HPDE6-E6E7 (cell line): ENCODE data around the gene RNASEL.
A peak's percentile ranks its signal among the peaks of the same experiment; 100 is the strongest.

Experiments used
- DNase-seq: peaks from one replicate; pipeline ENCODE4 v3.0.0; 2011; ENCODE audit warnings: missing footprints; ENCODE audit errors: extremely low spot score

RNASEL gene

DNA sequence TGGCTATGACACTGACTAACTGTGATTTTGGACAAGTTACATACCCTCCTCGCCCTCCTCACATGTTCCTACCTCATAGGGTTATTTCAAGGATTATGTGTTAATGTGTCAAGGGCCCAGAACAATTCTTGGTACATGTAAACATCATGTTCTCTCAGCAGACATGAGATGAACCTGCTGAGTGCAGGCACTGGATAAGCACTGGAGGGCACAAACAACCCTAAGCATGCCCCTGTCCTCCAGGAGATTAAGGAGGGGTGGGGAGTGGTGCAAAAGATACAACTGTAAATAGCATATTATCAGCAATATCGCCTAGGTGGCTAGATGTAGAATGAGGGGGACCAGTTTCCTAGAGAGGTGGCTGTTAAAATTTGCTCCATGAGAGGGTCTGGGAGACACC, 32.9 kb upstream of the RNASEL start:
- no peak for DNase-seq

DNA sequence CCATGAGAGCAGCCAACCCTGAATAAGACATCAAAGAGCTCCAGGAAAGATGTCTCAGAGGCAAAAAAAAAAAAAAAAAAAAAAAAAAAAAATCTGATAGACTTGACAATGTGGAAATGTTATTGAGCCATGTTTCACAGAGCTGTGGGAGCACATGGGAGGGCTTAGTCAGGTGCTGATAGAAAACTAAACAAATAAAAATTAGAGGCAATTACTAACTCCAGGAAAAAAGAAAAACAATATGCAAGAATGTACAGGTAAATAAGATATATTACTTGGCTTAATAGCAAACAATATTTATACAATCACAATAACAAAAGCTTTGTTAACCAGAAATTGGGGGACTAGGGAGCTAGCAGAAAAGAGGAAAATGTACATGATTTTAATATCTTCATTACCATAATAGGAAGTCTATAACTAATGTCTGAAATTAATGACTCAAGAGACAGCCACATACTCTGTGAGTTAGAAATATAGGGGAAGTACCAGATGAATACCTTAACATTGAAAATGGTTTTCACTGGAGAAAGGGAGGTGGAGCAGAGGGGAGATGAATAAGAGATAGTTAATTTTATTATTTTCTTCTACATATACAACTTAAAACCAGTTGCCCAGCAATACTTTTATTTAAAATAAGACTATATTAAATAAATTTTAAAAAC, 32.0 kb upstream of the RNASEL start:
- DNase-seq = no peak

DNA sequence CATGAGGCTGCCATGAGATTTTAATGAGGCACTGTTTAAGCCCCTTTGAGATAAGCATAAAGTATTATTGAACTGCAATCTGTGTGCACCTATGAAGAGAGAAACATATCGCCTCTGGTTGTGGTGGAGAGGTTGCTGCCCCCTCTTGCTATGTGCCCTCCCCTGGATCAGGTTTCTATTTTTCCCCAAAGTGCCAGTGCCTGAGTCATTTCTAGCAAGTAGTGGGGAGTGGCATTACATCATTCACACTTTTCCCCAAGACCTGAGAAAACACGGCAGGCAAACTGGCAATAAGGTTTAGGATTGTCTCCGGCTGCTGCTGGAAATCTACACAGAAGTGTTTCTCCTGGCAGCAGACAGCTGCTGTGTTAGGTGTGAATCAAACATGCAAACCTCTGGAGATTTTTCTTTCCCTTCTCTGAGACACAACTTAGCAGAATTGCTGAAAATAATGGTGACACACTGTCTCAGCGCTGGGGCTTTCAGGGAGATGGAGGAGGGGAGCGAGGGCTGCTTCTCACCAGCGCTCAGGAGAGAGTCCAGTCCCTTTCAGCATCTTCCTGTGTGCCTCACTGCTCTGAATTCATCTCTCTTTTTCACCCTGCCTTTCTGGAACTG, 28.8 kb upstream of the RNASEL start:
- no peak for DNase-seq

DNA sequence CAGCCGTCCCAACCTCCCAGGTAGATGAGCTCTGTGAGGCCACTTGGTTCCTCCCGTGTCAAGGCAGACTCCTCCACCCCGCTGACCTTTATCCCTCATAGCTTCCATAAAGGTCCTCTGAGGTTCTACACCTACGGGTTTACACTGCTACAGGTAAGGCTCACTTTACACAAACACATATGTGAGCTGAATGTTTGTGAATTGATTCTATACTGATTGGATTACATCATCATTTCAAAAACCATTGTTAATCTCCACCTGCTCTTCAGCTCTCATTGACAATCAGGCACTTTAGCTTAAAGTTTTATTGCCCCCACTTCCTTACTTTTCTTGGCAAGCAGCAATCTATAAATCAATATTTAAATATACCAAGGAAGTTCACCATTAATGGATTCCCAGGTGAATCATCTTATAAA, 28.0 kb upstream of the RNASEL start:
- DNase-seq = no peak

DNA sequence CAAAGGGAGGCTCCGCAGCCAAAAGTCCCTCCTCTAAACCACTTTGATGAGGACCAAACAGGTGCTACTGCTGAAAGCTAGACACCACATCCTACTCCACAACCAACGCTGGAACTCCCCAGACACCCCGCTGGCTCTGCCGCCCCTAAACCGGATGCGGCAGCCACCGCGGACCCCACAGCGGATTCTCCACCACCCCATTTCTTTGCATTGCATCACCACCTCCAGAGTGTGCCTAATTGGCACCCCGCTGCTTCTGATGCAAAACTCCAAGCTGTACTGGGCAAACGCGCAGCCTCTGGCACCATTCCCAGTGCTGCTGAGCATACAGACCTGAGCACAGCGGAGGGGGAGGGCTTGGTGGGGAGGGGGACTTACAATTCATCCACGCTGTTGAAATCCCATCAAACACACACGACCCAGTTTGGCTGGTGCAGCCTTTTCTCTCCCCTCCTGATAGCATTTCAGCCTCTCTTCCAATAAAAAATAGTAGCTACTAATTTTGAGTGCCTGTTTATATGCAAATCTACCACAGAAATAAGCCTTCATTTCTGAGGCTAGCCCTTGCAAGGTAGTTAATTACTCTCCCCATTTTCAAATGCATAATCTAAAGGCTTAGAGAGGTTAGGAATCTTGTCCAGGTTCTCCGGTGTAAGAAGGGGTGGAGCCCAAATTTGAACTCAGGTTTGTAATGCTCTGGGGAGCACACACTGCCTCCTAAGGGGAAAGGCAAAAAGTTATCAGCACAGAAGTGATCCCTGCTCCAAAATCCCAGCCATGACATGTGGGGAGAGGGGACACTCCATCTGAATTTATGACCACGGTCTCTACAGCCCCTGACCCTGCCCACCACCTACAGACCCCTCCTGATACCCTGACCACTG, 27.3 kb upstream of the RNASEL start:
- no peak for DNase-seq

DNA sequence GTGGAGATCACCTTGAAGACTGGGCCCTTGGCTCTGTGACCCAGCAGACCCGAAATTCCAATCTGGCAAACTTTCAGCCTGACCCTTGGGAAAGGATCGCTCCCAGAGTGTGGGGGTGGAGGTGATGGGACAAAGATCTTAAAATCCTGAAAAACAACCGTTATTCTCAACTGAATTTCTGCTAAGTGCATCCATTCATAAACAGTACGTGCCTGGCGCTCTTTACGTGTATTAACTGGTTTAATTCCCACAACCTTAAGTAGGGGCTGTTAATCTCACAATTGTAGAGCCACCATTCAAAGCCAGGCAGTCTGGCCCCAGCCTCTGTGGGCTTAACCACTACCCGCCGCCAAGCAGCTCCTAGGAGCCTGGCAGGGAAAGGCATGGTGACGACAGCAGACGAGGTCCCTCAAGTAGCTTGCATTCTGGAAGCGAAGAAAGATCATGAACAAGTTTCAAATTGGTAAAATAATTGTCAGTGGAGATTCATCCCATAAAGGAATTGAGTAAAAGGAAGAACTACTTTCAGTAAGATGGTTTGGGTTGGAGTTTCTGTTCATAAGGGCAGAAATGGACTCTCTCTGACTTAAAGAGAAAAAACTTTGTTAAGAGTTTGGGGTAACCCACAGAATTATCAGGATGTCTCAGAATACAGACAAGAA, 26.5 kb upstream of the RNASEL start:
- no peak for DNase-seq

DNA sequence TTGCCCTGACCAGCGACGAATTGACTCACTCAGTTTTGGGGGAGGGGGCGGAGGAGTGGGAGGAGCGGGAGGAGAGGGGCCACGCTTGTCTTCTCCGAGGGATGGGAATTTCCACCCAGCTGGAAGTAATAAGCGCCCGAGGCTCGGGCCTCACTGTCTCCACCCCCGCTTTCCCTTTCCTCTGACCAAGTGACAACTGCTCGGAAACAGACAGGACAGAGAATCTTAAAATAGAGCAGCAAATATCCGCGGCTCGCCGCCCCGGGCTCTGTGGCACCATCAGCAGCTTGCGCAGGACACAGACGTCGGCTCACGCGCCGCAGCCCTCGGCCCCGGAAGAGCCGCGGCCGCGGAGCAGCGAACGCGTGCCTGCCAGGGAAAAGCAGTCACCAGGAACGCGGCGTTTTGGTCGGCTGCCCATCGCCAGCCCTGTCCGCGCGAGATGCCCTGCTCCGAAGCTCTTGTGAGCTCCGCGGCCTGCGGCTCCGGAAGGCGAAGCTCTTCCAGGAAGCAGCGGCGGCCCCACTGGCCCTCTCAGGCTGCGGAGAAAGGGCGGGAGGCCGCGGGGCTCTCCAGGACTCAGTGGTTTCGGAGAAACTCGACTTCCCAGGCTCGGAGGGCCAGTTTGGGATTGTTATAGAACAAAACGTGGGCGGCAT, 25.9 kb upstream of the RNASEL start:
- DNase-seq = peak; percentile 39

DNA sequence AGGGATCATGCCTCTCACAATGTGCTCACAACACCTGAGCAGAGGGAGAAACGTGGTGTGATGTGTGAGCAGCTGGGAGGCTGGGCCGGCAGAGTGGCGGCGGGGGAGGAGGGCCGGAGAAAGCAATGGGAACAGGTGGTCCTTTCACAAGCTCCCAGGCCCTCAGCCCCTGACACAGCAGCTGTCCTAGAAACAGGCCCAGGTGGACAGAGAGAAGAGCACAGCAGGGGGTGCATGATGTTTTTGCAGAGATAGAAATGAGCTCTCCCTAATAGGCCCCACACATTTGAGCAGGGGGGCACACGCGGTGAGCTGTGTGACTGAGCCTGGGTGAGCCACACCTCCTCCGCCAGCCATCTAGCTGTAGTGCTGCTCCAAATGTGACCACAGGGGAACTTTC, 22.7 kb upstream of the RNASEL start:
- no peak for DNase-seq

DNA sequence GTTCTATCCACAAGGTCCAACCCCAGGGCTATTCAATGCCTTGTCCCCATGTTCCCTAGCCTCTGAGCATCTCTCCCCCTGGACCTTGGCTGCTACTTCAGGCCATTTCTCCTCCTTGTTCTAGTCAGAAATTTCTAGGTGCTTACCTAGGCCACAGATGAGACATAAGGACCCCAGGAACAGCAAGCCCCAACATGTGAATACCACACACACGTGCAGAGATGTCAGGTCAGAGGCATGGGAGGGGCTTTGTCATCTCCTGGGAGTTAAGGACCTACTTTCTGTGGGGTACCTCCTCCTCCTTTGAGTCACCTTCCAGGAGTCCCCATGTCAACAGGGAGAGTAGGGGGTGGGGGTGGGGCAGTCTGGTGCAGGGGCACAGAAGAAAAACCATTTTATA, 22.3 kb upstream of the RNASEL start:
- no peak for DNase-seq

DNA sequence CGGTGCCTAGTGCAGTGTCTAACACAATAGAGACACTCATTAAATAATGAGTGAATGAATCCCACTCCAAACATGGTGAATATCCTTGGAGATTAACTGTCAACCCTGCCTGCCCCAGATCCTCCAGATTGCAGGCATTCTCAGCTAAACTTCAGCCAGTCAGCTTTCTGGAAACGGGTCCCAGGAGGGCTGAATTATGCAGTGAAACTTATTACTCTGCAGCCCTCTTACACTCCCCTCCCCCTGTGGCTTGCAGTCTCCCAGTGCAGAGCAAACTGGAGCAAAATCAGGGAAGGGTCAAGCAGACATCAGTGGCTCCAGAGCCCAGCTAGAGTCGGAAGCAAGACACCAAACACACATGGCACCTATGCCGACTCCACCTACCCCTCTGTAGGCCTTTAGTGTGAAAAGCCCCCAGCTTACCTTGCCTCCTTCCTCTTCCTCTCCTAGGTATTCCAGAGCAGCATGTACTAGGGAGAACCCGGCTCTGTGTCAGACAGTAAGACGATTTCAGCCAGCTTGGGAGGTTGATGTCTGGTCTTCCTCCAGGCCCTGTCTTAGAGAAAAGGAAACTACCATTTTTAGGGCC, 21.6 kb upstream of the RNASEL start:
- no peak for DNase-seq

DNA sequence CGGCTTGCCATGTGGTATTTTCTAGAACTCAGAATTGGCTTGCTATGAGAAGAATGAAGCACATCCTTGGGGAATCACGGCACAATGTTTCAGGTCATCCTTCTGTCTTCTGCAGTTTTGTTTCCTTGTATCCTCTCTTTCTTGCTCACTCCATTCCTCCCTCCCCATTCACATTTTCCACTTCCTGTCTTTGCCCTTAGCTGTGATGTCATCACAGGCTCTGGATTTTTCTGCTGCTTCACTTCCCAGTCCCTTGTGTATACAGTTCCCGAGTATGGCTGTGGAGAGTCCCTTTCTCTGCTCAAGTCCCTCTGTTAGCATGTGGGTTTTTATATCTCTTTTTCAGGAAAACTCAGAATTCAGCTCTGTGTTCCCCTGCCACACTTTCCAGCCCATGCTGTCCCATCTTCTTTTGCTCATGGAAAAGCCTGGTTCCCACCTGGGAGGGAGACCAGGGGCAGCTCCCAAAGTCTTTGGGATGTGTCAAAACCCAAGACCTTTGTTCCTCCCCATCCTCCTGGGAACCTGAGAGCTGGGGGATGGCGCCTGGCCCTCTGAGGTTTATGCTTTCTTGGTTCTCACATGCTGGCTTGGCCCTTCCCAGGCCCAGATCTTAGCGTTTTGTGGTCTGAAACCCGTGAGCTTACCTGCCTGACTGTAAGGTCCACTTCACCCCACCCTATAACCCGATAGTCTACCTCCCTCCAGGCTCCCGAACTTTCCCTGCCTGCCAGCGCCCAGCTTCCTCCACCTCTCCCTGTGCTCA, 20.0 kb upstream of the RNASEL start:
- DNase-seq = no peak

DNA sequence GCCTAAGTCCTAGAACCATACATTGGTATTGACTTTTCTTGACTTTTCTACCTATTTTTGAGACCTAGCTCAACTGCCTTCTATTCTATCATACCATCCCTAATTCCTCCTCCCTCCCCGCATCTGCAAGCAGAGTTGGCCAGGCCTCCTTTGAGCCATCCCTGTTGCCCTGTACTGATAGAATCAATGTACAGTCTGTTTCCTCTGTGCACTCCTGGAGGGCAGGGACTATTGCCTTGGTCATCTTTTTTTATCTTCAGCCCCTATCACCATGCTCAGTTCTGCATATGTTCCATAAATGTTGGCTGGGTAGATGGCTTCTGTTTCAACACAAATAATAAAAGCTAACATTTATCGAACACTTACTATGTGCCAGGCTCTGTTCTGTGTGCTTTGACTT, 19.2 kb upstream of the RNASEL start:
- DNase-seq = no peak

DNA sequence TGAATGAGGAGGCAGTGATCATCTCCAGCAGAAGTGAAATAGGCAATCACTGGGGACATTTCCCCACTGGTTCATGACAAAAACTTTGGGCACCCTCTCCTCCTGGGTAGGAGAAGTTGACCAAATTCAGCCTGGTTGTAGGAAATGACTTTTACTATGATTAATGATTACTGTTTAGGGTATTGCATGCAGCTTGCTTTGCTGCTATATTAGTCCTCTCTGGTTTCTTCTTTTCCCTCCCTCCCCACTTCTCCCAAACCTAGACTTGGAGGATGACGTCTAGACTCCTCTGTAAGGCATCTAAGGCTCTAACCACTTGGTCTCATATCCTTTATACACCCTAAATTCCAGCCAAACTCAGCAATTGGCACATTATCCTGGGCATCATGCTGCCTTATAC, 18.5 kb upstream of the RNASEL start:
- no peak for DNase-seq

DNA sequence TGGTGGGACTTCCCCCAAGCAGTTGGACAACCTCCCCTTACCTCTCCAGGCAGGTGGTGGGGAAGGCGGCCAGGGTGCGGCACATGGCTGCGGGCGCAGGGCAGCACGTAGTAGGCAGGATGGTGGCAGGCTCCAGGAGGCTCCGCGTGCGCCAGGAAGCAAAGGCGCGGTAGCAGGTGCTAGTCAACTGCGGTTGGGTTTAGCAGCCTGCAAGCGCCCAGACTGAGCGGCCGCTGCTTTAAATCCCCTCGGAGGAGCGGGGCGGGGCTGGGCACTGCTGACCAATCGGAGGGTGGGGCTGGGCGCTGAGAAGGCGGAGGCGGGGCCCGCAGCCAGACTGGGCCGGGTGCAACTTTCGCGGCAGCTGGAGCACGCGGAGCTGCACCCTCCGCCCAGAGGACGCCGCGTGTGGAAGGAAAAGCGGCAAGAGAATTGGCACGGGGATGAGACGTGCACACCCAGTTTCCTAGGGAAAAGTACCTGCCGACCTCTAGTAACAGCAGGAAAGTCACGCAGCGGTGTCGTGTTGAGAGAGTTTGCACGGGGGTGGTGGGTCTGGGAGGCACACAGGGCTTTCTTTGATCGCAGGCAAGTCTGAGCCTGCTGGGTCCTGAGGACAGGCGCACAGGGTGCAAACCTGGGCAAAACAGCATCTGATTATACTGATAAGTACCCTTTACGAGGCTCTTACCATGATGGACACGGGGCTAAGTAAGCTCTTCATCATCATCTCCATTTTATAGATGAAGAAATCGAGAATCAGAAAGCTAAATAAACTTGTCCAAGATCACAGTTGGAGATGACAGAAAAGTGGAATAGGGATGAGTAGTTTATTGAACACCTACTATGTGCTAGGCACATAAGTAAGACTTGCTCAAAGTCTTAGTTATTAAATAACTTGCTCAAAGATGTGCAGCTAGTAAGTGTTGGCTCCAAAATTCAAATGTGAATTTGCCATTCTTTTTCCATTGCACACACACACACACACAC, 15.4 kb upstream of the RNASEL start, which contains the start of gene RGS16:
Gene RGS16 (minus strand): TSS at position 215 of the 990 bp plus-strand sequence. CDS start 130 bp downstream, at position 85.
- DNase-seq = peak; percentile 95

DNA sequence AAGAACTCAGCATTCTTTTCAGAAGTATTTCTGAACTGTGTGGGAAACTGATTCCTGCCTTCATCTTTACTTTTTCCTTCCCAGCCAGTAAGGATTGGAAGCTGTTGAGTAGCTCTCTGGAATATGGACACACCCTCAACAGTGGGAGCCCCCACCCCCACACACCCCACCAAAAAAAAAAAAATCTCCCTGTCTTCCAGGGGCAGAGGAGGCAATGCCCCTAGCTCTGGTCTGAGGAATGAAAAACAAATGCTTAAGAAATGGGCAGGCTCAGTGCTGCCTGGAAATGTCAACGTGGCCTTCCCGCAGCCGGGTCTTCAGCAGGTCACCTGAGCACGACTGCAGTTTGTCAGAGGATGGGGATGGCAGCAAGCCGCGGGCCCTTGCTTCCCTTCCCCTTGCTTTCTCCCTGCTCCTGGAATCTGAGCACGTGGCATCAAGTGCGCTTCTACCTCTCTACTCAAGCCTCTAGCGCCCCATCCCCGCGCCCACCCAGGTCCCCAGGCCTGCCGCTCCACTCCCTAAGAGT, 14.7 kb upstream of the RNASEL start:
- no peak for DNase-seq

DNA sequence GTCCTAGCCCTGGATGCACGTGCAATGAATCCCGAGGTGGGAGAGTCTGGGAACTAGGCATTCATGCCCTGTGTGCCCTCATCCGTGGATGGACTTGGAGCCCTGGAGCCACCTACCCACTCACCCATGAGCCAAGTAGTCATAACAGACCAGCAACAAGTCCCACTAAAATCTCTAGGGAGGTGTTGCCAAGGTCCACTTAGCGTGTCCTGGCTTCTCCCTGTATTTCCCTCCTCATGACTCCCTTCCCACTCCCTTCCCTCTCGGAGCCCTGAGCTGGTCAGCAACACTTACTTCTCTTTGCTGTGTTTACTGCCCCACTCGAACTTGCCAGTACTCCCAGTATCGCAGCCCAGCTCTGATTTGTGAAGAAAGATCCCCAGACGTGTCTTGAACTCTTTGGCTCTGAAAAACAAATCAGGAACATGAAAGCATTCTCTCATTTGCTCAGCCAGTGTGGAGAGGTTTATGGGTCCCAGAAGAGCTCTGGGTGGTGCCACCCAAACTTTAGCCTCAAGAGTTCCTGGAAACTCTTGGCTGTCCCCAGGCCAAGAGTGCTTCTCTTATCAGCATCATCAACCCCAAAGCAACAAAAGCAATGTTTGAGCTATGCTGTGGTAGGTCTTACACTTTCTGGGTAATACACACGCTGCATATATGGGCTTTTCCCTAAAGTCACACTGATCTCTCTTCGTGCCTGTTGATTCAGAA, 14.0 kb upstream of the RNASEL start:
- no peak for DNase-seq

DNA sequence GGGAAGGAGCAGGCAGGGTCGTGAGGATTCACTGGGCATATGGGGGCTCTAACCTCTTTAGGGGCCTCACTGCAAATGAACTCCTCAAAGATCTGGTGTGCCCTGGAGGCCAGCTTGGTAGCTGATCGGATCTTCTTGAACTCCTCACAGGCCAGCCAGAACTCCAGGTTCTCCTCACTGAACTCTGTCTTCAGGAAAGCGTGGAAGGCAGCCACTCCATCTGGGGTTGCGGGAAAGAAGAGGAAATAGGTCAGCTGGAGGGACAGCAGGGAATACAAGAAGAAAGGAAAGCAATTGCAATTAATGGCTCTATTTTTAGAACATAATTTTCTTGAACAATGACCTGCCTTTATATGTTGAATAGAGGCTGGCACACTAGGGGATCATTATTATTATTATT, 12.9 kb upstream of the RNASEL start:
- DNase-seq = no peak

DNA sequence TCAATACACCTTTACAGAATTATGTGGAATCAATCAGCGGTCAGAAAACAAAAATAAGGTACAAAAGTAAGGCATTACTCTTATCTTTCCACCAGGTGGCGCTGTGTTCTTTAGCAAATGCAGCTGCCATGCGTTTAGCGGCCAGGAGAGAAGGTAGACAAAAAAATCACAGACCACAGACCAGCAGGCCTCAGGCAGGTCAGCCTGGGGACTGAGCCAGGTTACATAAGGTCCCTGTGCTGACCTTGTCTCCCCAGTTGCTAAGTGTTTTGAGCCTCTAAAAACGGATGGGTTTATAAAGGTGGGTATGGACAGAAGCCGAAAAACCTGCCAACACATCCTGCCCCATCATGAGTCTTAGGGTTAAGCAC, 12.3 kb upstream of the RNASEL start:
- peak; percentile 42 for DNase-seq
